Fibroblast of lung (primary cell): ENCODE data around the gene DDR1.
"Not testable (repeated sequence)": the region's sequence is repeated elsewhere in the genome, so short reads cannot be mapped to it uniquely, and the experiment has no call there.

ENCODE experiments used
- EZH2 ChIP-seq: IDR thresholded peaks from 2 replicates; pipeline ENCODE4 v1.5.1; 2012; ENCODE audit warnings: low read length, control low read depth, mild to moderate bottlenecking; ENCODE audit errors: missing control alignments
- TF ChIP-seq, protein P1 (sequence below), 2 donors: IDR thresholded peaks in 1 of 2; conservative IDR thresholded peaks in 1 of 2; 1 replicate in 1 of 2; 2 replicates in 1 of 2; pipeline ENCODE4 v1.5.1; 2011 to 2012; ENCODE audit warnings: low read length in 2 of 2, control low read depth in 1 of 2, inconsistent platforms in 1 of 2, low read depth in 1 of 2, mild to moderate bottlenecking in 1 of 2

DNA sequence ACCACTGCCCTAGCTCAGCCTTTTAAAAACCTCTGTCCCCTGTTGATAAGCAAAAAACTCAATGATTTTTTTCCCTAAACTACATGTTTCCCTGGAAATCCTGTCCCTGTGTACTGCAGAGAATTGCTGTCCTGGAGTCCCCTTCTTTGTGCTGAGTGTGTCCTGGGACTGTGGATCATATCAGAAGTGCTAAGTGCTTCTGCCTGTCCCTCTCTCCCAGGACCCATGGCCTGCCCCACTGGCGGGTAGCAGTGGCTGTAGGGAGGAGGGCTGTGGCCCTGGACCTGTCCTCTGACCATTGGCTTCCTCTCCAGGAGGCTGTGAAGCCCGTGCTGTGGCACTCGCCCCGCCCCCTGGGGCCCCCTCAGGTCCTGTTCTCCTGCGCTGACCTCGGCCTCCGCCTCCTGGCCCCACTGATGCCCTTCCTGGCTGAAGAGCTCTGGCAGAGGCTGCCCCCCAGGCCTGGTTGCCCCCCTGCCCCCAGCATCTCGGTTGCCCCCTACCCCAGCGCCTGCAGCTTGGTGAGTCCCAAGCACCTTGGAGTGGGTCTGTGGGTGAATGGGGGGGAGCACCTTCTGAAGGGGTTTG lies 39.8 kb downstream of the DDR1 start:
- TF ChIP-seq, protein P1, sequence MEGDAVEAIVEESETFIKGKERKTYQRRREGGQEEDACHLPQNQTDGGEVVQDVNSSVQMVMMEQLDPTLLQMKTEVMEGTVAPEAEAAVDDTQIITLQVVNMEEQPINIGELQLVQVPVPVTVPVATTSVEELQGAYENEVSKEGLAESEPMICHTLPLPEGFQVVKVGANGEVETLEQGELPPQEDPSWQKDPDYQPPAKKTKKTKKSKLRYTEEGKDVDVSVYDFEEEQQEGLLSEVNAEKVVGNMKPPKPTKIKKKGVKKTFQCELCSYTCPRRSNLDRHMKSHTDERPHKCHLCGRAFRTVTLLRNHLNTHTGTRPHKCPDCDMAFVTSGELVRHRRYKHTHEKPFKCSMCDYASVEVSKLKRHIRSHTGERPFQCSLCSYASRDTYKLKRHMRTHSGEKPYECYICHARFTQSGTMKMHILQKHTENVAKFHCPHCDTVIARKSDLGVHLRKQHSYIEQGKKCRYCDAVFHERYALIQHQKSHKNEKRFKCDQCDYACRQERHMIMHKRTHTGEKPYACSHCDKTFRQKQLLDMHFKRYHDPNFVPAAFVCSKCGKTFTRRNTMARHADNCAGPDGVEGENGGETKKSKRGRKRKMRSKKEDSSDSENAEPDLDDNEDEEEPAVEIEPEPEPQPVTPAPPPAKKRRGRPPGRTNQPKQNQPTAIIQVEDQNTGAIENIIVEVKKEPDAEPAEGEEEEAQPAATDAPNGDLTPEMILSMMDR (conservative IDR thresholded peaks at IDR 0.05 in 1 of 2, IDR thresholded peaks at IDR 0.05 in 1 of 2; ENCODE audit: low read depth in 1 of 2, low read length in 2 of 2), result not testable (repeated sequence)
- not testable (repeated sequence) for TF ChIP-seq EZH2
